Liver (tissue), 9 donors: ENCODE results near the gene SLC9C2. TPM values are rescaled to one million over a fixed set of nuclear protein-coding genes. Genes with fewer than 3 reads are reported as not detected.
"Not testable (repeated sequence)": the region's sequence is repeated elsewhere in the genome, so short reads cannot be mapped to it uniquely, and the experiment has no call there.

Experiments used
- DNase-seq: peaks from one replicate; pipeline ENCODE4 v3.0.0-alpha.2; 2017; ENCODE audit warnings: low spot score
- H3K27ac ChIP-seq, 2 donors: one replicate each; pipeline ENCODE4 v1.7.0; 2013; ENCODE audit warnings: inconsistent platforms in 2 of 2, low read length in 2 of 2, control low read depth in 1 of 2, low read depth in 1 of 2, mild to moderate bottlenecking in 1 of 2
- H3K27me3 ChIP-seq, 4 donors: one replicate each; pipeline versions ENCODE4 v1.6.1 to v1.7.0; 2013; ENCODE audit warnings: low read length in 3 of 4, inconsistent platforms in 1 of 4, mild to moderate bottlenecking in 1 of 4, moderate library complexity in 1 of 4; ENCODE audit not compliant: control insufficient read depth in 4 of 4, insufficient read depth in 4 of 4
- H3K36me3 ChIP-seq, 4 donors: one replicate each; pipeline versions ENCODE4 v1.6.1 to v1.7.0; 2013; ENCODE audit warnings: low read length in 3 of 4, mild to moderate bottlenecking in 3 of 4, low read depth in 1 of 4, moderate library complexity in 1 of 4; ENCODE audit not compliant: control insufficient read depth in 4 of 4, insufficient read depth in 3 of 4
- H3K4me1 ChIP-seq, 4 donors: one replicate each; pipeline versions ENCODE4 v1.6.1 to v1.7.0; 2013; ENCODE audit warnings: low read length in 3 of 4, mild to moderate bottlenecking in 3 of 4, moderate library complexity in 1 of 4; ENCODE audit not compliant: control insufficient read depth in 4 of 4, insufficient read depth in 4 of 4
- H3K4me3 ChIP-seq, 3 donors: one replicate each; pipeline versions ENCODE4 v1.6.1 to v1.7.0; 2013; ENCODE audit warnings: low read length in 3 of 3, control low read depth in 1 of 3, low read depth in 1 of 3, mild to moderate bottlenecking in 1 of 3
- H3K9ac ChIP-seq, 2 donors: one replicate each; pipeline ENCODE4 v1.7.0; 2013; ENCODE audit warnings: low read length in 2 of 2, mild to moderate bottlenecking in 2 of 2, moderate library complexity in 2 of 2, control low read depth in 1 of 2, low read depth in 1 of 2
- H3K9me3 ChIP-seq, 4 donors: one replicate each; pipeline versions ENCODE4 v1.6.1 to v1.7.0; 2013; ENCODE audit warnings: low read length in 3 of 4; ENCODE audit not compliant: control insufficient read depth in 4 of 4
- EGR1 ChIP-seq, 2 donors: IDR thresholded peaks; 2 replicates each; pipeline ENCODE4 v1.6.1; 2016 to 2018; ENCODE audit warnings: antibody characterized with exemption in 2 of 2, low read depth in 2 of 2
- FOXA1 ChIP-seq: IDR thresholded peaks from 2 replicates; pipeline ENCODE4 v1.6.1; 2016; ENCODE audit warnings: antibody characterized with exemption
- FOXA2 ChIP-seq: IDR thresholded peaks from 2 replicates; pipeline ENCODE4 v1.6.1; 2016; ENCODE audit warnings: antibody characterized with exemption
- GABPA ChIP-seq, 2 donors: IDR thresholded peaks in 1 of 2; conservative IDR thresholded peaks in 1 of 2; 2 replicates each; pipeline ENCODE4 v1.6.1; 2016; ENCODE audit warnings: antibody characterized with exemption in 2 of 2, mild to moderate bottlenecking in 1 of 2, moderate library complexity in 1 of 2
- HNF4A ChIP-seq, 2 donors: conservative IDR thresholded peaks; 2 replicates each; pipeline ENCODE4 v1.6.1; 2016; ENCODE audit warnings: antibody characterized with exemption in 2 of 2, mild to moderate bottlenecking in 2 of 2
- HNF4G ChIP-seq: IDR thresholded peaks from 2 replicates; pipeline ENCODE4 v1.6.1; 2016; ENCODE audit warnings: antibody characterized with exemption
- NR2F2 ChIP-seq: IDR thresholded peaks from 2 replicates; pipeline ENCODE4 v1.6.1; 2016; ENCODE audit warnings: antibody characterized with exemption
- RAD21 ChIP-seq, 2 donors: IDR thresholded peaks; 2 replicates each; pipeline ENCODE4 v1.6.1; 2016; ENCODE audit warnings: antibody characterized with exemption in 2 of 2, mild to moderate bottlenecking in 2 of 2
- TAF1 ChIP-seq: conservative IDR thresholded peaks from 2 replicates; pipeline ENCODE4 v1.6.1; 2016; ENCODE audit warnings: antibody characterized with exemption, mild to moderate bottlenecking
- WGBS: extraction: QIAGEN DNeasy Blood & Tissue Kit; methylation state at CpG from one replicate; pipeline ENCODE4 v1.1.7; 2013; 5-methylcytosine and 5-hydroxymethylcytosine counted together
- polyA plus RNA-seq, 2 donors: library from polyadenylated mRNA; stranded (reverse) in 1 of 2; unstranded in 1 of 2; fragments of 200-250 nt in 1 of 2; fragments of >200 nt in 1 of 2; fragmentation: Nextera tagmentation in 1 of 2; extraction: Ambion mirVana in 1 of 2; gene quantifications; one replicate each; pipeline versions ENCODE4 v1.2.1 to v1.2.3, GENCODE V29; 2013 to 2015
- total RNA-seq, 2 donors: library from RNA; depleted of rRNA; stranded (reverse); fragments of >200 nt; gene quantifications; one replicate each; pipeline ENCODE4 v1.2.3, GENCODE V29; 2014
- TF ChIP-seq, protein P1 (sequence below): IDR thresholded peaks from 2 replicates; pipeline ENCODE4 v1.6.1; 2016; ENCODE audit warnings: antibody characterized with exemption
- TF ChIP-seq, protein P2 (sequence below): fragments of 150-350 bp; IDR thresholded peaks from 2 replicates; pipeline ENCODE4 v1.5.1; 2017; ENCODE audit warnings: improper control_type of control experiment, low read depth, low read length; ENCODE audit not compliant: missing input control
- TF ChIP-seq, protein P3 (sequence below): IDR thresholded peaks from 2 replicates; pipeline ENCODE4 v1.6.1; 2016; ENCODE audit warnings: antibody characterized with exemption
- donor health status: healthy.
- donor health status: healthy.
- donor health status: healthy.
- donor health status: healthy.
- donor health status: healthy.

Gene SLC9C2
- total and polyA plus RNA-seq, 4 donors = not detected

DNA sequence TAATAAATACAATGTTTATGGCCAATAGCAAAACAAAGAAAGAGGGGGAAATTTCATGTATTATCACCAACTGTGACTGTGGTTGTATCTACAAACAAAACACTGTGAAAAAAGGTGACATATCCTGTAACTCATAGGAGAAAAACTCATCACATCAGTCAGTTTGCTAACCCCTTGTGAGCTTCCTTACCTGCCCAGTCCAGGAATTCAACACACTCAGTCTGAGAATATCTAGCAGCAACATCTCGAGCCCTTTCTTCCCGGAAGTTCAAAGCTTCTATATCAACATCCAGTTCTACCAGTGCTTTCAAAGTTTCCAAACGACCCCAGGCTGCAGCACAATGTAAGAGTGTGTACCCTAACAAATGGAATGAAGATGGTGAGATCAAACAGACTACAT lies 43.8 kb upstream of the SLC9C2 start:
- Histone ChIP-seq H3K36me3 (no peaks in the 10 kb centered on the region), H3K4me3 (no peak overlapping the region), H3K27me3 (no peaks in the 10 kb centered on the region), H3K27ac (no peak overlapping the region), H3K9ac (no peak overlapping the region), H3K4me1 (no peaks in the 10 kb centered on the region), H3K9me3 (no peaks in the 10 kb centered on the region)
- TF ChIP-seq, protein P1, sequence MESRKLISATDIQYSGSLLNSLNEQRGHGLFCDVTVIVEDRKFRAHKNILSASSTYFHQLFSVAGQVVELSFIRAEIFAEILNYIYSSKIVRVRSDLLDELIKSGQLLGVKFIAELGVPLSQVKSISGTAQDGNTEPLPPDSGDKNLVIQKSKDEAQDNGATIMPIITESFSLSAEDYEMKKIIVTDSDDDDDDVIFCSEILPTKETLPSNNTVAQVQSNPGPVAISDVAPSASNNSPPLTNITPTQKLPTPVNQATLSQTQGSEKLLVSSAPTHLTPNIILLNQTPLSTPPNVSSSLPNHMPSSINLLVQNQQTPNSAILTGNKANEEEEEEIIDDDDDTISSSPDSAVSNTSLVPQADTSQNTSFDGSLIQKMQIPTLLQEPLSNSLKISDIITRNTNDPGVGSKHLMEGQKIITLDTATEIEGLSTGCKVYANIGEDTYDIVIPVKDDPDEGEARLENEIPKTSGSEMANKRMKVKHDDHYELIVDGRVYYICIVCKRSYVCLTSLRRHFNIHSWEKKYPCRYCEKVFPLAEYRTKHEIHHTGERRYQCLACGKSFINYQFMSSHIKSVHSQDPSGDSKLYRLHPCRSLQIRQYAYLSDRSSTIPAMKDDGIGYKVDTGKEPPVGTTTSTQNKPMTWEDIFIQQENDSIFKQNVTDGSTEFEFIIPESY = no peak
- TF ChIP-seq FOXA1 = no peak
- TF ChIP-seq, protein P2, sequence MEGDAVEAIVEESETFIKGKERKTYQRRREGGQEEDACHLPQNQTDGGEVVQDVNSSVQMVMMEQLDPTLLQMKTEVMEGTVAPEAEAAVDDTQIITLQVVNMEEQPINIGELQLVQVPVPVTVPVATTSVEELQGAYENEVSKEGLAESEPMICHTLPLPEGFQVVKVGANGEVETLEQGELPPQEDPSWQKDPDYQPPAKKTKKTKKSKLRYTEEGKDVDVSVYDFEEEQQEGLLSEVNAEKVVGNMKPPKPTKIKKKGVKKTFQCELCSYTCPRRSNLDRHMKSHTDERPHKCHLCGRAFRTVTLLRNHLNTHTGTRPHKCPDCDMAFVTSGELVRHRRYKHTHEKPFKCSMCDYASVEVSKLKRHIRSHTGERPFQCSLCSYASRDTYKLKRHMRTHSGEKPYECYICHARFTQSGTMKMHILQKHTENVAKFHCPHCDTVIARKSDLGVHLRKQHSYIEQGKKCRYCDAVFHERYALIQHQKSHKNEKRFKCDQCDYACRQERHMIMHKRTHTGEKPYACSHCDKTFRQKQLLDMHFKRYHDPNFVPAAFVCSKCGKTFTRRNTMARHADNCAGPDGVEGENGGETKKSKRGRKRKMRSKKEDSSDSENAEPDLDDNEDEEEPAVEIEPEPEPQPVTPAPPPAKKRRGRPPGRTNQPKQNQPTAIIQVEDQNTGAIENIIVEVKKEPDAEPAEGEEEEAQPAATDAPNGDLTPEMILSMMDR = no peak
- TF ChIP-seq HNF4G = no peak
- DNase-seq = no peak
- 62% methylated on average over 3 of the region's 3 CpGs for WGBS

DNA sequence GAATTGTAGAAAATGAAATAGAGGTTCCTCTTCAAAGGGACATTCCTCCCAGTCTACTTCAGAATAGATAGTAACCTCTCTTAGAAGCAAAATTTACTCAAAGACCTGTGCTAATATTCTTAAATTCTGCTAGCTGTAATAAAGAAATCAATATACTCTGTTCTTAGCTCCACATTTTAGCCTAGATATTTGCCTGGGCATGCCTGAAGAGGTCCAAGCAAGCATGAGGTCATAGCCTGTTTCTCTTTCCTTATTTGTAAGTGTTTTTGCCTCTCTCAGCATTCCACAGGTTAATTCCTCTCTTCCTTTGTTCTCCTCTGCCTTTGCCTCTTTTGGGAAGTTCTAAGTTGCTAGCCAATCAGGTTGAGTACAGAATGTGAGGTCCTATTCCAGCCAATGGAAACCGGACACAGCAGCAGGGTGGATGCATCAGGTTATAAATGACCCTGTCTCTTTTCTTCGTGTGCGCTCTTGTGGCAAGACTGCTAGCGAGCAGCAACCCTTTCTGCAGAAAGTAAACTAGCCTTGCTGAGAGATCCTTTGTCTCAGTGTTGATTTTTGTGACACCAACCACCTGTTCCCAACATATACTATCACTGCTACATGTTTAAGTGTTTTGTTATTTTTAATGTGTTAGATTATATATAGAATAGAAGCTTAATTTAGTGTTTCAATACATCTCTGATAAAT lies 39.7 kb upstream of the SLC9C2 start:
- not testable (repeated sequence) for H3K9ac ChIP-seq, H3K27me3 ChIP-seq, H3K4me3 ChIP-seq, DNase-seq, H3K36me3 ChIP-seq, H3K4me1 ChIP-seq, H3K27ac ChIP-seq, H3K9me3 ChIP-seq
- 93% methylated on average over 4 of the region's 4 CpGs for WGBS

DNA sequence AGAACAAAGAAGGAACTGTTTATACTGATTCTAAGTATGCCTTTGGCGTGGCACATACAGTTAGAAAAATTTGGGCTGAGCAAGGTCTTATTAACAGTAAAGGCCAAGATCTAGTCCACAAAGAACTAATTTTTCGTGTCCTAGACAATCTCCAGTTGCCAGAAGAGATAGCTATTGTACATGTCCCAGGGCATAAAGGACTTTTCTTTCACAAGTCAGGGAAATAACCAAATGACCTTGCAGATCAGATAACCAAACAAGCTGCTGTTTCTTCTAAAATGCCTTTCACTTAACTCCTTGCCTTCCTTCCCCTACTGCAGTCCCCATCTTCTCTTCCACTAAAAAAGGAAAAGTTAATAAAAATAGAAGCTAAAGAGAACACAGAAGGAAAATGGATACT lies 36.2 kb upstream of the SLC9C2 start:
- Histone ChIP-seq H3K4me1 (no peaks in the 10 kb centered on the region), H3K9me3 (peaks cover 0 to 3% (median under 1%) of the 10 kb centered on the region in 4 donors), H3K36me3 (no peaks in the 10 kb centered on the region), H3K9ac (no peak overlapping the region), H3K27me3 (no peaks in the 10 kb centered on the region), H3K4me3 (no peak overlapping the region), H3K27ac (no peak overlapping the region)
- no peak for DNase-seq
- TF ChIP-seq EGR1 (IDR thresholded peaks at IDR 0.05; ENCODE audit: low read depth in 2 of 2) (no peak), FOXA1 (no peak), TAF1 (no peak), GABPA (IDR thresholded peaks at IDR 0.05 in 1 of 2, conservative IDR thresholded peaks at IDR 0.05 in 1 of 2) (no peak), RAD21 (IDR thresholded peaks at IDR 0.05) (no peak), FOXA2 (no peak), NR2F2 (no peak), HNF4A (conservative IDR thresholded peaks at IDR 0.05) (no peak)
- TF ChIP-seq, protein P2 = no peak
- TF ChIP-seq, protein P3, sequence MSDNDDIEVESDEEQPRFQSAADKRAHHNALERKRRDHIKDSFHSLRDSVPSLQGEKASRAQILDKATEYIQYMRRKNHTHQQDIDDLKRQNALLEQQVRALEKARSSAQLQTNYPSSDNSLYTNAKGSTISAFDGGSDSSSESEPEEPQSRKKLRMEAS = no peak
- 59% methylated on average over 2 of the region's 2 CpGs for WGBS
